HG03575 (cell line): ENCODE results near the gene TEKTIP1.

Experiments
- ATAC-seq: cut with Tn5 transposase; IDR thresholded peaks from one replicate; pipeline ENCODE4 v1.9.1; 2021; ENCODE audit not compliant: unreplicated experiment, insufficient number of reproducible peaks, low FRiP score; ENCODE audit errors: extremely low read depth

TEKTIP1 gene

GRCh38 chr19:3534375-3535234, 4.4 kb upstream of the TEKTIP1 start:
- no peak for ATAC-seq

DNA sequence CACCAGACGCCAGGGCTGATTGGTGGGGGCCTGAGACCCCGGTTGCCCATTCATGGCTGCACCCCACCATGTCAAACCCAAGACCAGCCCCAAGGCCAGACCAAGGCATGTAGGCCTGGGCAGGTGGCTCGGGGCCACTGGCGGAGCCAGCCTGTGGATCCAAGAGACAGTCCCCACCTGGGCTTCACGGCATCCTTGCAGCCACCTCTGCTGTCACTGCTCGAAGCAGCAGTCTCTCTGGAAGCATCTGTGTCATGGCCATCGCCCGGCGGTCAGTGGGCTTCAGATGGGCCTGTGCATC, 3.8 kb upstream of the TEKTIP1 start:
- no peak for ATAC-seq

- ATAC-seq = no peak
These were observed 3.4 kb upstream of the TEKTIP1 start for GRCh38 chr19:3535563-3535965.

DNA sequence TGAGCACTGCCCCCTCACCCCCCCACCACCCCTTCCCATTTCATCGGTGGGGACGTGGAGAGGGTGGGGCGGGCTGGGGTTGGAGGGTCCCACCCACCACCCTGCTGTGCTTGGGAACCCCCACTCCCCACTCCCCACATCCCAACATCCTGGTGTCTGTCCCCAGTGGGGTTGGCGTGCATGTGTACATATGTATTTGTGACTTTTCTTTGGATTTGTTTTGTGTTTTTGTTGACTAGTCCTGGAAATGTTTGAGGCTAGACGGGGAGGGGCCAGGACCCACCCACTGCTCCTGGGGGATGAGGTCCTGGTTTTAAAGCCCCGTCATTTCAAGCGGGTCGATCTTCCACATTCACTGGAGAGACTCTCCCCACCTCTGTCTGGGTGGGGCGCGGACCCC, 3.0 kb upstream of the TEKTIP1 start:
- ATAC-seq = no peak

- ATAC-seq = no peak
These were observed 2.4 kb upstream of the TEKTIP1 start for GRCh38 chr19:3536429-3537100.

GRCh38 chr19:3537101-3537437, 1.9 kb upstream of the TEKTIP1 start:
- no peak for ATAC-seq

GRCh38 chr19:3537438-3538240, 1.3 kb upstream of the TEKTIP1 start:
- no peak for ATAC-seq

- ATAC-seq = no peak
These were observed 580 bp upstream of the TEKTIP1 start for GRCh38 chr19:3538258-3538929.

DNA sequence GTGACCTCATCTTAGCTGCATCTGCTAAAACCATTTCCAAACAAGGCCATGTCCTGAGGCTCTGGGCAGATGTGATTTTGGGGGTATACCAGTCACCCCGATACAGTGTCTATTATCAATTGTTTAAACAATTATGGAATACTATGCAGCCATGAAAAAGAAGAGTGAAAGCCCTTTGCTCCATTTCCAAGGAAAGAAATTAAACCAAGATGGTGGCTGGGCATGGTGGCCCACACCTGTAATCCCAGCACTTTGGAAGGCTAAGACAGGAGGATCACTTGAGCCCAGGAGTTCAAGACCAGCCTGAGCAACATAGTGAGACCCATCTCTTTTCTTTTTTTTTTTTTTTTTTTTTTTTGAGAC, 763 bp downstream of the TEKTIP1 start:
- no peak for ATAC-seq

DNA sequence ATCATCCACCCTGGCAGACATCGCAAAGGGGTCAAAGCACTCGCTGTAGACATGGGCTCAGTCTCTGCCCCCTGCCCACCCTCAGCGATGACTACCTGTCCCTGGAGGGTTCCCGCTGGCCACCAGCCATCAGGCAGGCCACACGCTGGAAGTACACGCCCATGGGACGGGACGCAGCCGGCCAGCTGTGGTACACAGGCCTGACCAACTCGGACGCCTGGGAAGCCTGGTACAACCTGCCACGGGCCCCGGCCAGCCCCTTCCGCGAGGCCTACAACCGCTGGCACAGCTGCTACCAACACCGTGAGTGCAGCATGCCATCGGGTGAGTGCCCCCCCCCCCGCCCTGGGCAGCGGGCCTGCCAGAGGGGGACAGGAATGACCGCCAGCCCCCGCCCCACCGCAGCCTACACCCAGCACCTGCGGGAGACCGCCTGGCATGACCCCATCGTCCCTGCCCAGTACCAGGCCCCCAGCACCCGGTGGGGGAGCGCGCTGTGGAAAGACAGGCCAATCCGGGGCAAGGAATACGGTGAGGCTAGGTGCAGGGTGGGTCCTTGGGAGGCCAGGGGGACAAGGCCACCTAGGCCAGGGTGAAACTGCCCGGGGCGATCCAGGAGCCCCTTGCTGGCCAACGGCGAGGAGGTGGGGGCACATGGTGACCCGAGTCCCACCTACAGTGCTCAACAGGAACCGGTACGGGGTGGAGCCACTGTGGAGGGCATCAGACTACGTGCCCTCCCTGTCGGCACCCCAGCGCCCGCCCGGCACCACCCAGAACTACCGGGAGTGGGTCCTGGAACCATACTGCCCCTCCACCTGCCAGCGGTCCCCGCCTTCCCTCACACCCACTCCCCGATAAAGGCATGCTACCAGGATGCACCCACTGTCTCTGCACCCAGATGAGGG, 4.4 kb downstream of the TEKTIP1 start:
- no peak for ATAC-seq

GRCh38 chr19:3544058-3544376, 5.0 kb downstream of the TEKTIP1 start:
- ATAC-seq = no peak

DNA sequence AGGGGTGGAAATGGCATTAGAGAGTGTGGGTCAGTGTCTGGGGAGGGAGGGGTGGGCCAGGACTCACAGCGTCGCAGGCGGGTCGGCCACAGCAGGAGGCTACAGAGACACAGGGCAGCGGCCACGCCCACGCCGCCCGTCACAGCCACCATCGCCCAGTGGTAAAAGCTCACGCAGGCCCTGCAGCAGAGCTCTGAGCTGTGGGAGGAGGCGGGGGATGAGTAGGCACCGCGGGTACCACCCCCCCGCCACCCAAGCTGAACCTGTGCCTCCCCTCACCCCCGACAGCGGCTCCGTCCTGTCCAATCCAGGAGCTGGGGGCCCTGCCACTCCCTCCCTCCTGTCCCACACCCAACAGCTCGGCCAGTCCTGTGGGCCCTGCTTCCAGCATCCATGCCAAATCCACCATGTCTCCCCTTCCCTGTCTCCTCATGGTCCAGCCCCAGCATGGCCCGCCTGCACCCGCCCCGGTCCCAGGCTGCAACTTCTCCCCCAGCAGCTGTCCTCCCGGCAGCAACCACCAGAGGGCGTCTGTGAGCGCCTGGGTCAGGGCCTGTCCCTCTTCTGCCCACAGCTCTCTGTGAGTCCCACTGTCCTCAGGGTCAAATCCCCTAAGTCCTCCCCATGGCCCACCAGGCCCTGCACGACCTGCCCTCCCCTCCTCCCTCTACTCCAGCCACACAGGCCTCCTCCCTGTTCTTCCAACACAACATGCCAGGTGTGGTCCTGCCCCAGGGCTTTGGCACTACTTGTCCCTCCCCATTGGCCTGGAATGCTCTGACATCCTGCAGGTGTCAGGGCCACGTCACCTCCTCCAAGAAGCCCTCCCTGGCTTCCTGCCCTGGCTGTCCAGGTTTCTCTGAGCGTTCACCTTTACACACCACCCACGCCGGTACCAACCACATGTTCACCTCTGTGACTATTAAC, 6.0 kb downstream of the TEKTIP1 start:
- no peak for ATAC-seq

DNA sequence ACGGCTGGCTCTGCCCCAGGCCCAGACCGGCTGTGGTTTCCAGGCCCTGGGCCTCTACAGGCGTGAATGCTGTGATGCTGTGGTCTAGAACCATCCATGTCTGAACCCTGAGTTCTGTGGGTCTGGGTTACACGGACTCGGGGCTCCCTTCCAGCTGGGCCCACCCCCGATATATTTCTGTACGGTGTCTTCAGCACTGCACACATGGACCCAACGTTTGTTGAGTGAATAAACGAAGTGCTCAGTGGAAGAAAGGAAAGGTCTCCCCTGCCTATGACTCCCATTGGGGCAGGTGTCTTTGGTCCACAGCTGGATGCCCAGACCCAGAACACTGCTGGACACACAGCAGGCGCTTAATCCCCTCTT, 6.7 kb downstream of the TEKTIP1 start:
- ATAC-seq = no peak

- ATAC-seq = no peak
These were observed 7.1 kb downstream of the TEKTIP1 start for GRCh38 chr19:3546119-3546518.

- ATAC-seq = no peak
These were observed 8.3 kb downstream of the TEKTIP1 start for GRCh38 chr19:3547301-3547731.

GRCh38 chr19:3547767-3548282, 8.9 kb downstream of the TEKTIP1 start:
- no peak for ATAC-seq

DNA sequence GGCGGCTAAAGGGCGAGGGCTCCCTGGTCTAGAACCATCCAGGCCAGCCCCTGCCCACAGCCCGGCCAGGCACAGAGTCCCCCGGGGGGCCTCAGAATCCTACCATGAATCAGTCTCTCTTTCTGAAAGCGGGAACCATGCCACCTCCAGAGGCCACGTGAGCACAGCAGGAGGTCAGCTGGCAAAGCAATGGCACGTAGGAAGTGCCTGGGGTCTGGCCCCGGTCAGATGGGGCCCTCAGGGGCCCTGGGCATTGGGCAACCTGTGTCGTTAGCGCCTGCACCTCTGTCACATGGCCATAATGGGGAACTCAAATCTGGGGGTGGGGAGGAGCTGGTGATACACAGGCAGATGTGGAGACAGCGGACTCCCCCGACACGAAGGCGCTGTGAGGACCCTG, 9.6 kb downstream of the TEKTIP1 start:
- ATAC-seq = no peak

GRCh38 chr19:3549816-3550215, 10.8 kb downstream of the TEKTIP1 start:
- no peak for ATAC-seq
